Kidney capillary endothelial cell (primary cell): ENCODE results near the gene MPRIP.

Experiments used
- DNase-seq: peaks from one replicate; pipeline ENCODE4 v3.0.0-alpha.2; 2018; ENCODE audit warnings: low spot score

MPRIP gene

DNA sequence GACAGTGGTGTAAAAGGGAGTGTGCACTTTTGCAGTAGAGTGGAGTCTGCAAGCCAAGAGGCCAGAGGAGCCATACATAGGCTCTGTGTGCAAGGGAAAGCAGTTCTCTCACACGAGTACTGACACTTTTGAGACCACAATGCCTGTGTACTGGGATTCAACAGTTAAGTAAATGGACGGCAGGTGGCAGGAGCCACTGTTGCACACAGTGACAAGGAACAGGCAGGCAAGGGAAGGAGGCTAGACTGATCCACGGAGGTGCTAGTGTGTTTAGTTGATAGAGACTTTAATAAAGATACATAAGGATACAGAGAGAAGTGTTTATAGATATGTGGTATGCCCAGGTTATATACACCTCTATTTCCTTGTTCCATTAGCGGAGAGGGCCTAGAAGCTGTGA, 67.0 kb downstream of the MPRIP start:
- no peak for DNase-seq

DNA sequence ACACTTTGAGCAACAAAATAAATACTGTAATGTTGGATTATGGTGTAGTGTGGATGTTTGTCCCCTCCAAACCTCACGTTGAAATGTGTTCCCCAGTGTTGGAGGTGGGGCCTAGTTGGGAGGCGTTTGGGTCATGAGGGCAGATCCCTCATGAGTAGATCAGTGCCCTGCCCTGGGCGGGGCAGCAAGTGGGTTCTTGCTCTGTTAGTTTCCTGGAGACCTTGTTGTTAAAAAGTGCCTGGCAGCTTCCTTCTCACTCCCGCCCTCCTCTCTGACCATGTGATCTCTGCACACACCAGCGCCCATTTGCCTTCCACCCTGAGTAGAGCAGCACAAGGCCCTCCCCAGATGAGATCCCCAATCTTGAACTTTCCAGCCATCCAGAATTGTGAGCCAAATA, 67.7 kb downstream of the MPRIP start:
- no peak for DNase-seq

GRCh38 chr17:17110520-17110919, 68.3 kb downstream of the MPRIP start:
- no peak for DNase-seq

GRCh38 chr17:17111401-17112393, 69.4 kb downstream of the MPRIP start:
- DNase-seq, result no peak

DNA sequence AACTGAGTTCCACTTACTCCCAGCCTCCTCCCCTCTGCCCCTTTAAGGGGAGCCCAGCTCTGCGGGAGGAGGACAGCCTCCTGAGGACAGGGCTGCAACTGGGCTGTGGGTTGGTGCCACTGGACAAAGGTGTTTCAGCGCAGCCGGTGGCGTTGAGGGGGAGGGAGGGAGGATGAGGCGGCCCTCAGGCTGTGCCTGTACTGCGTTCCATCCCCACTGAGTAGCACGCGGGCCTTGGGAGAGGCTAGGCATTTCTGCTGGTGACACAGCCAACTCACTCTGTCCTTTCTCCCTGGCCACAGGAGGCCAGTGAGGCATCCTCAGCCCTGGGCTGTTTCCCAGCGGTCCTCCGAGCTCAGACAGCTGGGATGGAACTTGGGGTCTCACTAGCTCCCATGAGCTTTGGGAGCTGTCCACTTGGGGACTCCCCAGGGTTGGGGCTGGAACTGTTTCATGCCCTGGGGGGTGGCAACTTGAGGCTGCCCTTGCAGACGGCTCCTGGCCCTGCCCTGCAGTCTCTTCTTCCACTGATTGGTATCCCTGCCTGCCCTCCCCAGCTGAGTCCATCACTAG, 70.5 kb downstream of the MPRIP start:
- DNase-seq, result no peak

DNA sequence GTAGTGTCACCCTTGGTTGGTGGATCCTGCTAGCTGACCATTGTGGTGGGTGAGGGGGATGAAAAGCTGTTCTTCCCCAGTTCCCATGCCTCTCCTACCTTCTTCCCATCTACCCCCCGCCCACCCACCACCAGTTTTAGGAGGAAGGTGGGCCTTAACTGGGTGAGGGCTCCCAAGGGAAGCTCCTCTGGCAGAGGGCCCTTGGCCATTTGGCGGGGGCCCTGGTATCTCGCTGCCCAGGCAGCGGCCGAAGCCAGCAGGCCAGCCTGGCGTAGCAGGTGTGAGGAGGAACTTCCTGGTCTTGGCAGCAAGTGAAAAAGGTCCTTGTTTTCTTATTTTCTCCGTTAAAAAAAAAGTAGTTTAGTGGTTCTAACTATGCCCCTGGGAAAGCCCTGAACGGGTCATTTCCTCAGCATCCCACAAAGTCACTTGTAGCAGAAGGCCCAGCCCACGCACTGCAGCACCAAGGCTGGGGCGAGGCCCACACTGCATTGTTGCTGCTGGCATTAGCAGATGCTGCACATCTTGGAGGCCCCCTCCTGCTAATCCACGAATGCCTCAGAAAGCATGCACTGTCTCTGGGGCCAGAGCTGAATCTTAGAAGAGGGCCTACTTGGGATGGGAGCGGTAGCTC, 72.5 kb downstream of the MPRIP start:
- no peak for DNase-seq

DNA sequence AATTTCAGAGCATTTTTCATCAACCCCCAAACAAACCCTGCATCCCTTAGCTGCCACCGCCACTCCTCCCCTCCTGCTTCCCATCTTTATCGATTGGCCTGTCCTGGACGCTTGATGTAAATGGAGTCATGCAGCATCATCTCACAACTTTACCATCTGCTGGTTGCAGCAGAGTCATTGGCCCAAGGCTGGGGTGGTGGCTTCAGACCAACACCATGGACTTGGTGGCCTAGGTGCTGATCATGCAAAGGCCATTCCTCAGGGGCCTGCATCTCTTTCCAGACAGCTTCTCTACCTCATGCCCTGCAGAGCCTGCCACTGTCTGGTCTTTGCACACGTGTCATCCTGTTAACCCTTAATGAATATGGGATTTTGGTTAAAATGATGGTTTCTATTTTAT, 73.4 kb downstream of the MPRIP start:
- DNase-seq, result no peak

DNA sequence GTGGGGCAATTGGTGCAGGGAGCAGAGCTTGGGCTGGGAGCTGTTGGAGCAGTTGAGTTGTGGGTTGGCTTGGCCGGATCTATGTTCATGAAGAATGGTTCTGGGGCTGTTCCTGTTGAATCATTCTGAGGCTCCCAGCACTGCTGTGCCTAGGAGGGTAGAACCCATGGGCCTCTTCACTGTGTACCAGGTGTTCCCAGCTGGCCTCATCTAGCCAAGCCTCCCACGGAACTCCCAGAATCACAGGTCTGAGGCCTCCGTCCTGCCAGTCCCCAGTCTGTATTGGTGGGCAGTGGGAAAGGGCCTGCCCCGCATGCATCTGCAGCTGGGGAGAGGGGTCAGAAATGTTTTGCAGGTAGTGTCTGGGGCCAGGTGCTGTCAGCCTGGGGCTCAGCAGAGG, 74.1 kb downstream of the MPRIP start:
- no peak for DNase-seq

GRCh38 chr17:17117923-17118322, 75.7 kb downstream of the MPRIP start:
- DNase-seq, result no peak

GRCh38 chr17:17118399-17118798, 76.1 kb downstream of the MPRIP start:
- no peak for DNase-seq

- no peak for DNase-seq
Measured at GRCh38 chr17:17119106-17119505, 76.8 kb downstream of the MPRIP start.

DNA sequence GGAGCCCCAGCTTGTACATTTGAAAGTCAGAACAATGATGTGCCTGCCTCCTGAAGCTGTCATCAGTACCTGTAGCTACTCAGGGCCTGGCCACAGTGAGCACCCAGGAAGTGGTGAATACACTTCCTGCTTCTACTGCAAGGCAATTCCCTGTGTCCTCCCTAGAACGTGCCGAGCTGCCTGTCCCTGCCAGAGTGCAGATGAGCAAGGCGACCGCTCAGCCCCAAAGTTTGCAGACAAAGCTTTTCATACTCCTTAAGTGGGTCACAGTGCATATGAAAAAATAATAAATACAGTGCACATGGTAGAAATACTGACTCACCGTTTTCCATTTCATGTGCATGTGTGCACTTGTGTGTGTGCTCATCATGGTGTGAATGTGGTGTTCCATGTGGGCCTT, 77.3 kb downstream of the MPRIP start:
- no peak for DNase-seq

DNA sequence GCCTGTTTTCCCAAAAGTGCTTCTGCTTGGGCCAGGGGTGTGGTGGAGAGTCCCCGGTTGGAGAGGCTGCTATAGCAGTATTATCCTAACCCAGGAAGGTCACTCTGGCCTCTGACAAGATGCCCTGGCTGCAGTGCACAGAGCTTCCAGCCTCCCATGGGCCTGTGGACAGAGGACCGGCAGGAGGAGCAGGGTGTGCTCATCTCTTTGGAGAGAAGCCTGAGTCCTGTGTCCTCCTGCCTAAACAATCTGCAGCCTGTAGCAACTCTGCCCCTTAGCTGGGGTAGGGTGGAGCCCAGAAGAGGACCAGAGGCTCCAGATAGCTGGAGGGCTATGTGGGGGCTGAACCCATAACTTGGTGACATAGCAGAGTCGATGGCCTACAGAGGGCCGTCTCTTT, 78.0 kb downstream of the MPRIP start:
- no peak for DNase-seq

DNA sequence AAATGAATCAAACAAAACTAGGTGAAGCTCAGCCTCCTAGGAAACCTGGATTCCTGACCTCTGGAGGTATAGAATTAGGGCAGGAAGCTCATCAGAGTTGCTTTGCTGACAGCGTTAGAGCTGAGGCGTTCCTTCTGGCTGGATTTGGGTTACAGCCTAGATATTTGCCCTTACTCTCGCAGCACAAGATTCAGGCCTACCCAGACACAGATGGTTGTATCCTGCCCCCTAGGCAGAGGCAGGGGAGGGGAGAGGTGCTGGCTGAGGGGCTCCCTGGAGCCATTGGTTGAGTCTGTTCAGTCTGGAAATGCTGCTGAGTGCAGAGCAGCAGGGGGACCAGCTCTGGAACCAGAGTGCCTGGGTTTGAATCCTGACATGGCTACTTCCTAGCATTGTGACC, 78.4 kb downstream of the MPRIP start:
- no peak for DNase-seq

DNA sequence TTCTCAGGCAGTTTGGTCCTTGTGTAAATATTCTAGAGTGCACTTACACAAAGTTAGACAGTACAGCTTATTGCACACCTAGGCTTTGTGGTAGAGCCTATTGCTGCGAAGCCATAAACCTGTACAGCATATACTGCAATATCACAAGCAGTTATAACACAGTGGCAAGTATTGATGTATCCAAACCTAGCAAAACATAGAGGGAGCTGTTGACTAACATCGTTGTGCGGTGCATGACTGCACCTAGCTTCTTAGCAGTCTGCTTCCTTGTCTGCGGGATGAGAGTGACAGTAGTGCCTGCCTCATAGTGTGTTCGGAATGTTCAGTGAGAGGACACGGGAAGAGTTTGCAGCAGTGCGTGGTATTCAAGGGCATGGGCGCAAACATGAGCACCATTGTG, 78.9 kb downstream of the MPRIP start:
- no peak for DNase-seq

GRCh38 chr17:17122781-17123483, 80.7 kb downstream of the MPRIP start:
- DNase-seq, result no peak

GRCh38 chr17:17124341-17124740, 82.1 kb downstream of the MPRIP start:
- no peak for DNase-seq

GRCh38 chr17:17125136-17126084, 83.2 kb downstream of the MPRIP start:
- no peak for DNase-seq

DNA sequence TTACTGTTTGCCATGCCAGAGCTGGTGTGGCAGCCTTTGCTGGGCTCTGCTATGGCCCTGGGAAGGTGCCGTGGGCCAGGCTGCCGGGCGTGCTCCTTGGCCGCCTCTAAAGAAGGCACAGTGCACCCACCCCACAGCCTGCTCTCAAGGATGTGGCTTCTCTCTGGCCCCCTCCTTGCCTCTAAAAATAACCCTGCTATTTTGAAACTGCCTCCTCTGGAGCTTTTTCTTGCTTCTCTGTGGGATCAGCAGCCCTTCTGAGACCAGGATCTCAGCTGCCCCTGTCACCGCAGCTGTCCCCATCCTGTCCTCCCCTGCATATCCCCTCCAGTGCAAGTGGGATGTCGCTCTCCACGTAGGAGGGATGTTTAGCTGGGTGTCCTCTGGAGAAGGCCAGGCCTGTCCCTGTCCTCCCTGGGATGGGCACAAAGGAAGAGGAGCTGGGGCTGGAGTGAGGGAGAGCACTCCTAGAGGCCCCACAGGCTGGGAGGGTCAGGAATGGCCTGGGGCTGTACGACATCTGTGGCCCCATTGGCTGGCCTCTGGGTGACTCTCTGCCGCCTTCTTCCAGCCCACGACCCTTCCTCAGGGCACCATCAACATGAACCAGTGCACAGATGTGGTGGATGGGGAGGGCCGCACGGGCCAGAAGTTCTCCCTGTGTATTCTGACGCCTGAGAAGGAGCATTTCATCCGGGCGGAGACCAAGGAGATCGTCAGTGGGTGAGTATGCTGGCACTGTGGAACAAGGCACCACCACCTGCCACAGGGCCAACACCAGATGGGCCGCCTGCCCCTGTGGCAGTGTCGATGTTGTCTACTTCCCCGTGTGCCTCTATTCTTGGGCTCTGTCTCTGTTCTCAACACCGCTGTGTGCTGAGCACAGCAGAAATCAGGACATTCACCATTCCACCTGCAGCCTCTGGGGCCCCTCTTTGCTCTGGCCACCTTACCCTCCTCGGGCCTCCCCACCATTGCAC, 84.2 kb downstream of the MPRIP start:
- DNase-seq, result no peak

DNA sequence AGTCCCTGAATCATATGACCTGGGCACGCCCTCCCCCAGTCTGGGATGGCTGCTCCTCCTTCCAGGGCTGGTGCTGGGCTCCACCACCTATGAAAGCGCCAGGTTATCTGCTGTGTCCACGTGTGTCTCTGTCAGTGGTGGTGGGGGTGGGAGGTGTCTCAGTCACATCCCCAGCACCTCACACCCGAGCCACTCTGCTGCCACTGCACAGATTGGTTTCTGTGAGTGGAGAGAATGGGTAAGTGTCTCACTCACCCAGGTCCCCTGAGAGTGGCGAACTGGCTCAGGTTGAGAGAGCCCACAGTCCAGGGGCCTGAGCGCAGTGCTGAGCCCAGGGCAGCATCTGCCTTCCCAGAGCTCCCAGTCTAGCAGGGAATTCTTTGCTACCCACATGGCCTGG, 84.9 kb downstream of the MPRIP start:
- DNase-seq, result no peak
